Activated naive CD4-positive, alpha-beta T cell treated with anti-CD3 and anti-CD28 coated beads, Interleukin-2, amount 50 U/mL, for 16 hours (primary cell): ENCODE measurements around the gene ASS1.

Source experiments
- DNase-seq: peaks from one replicate; pipeline ENCODE4 v3.0.0-alpha.2; 2020

Gene ASS1

DNA sequence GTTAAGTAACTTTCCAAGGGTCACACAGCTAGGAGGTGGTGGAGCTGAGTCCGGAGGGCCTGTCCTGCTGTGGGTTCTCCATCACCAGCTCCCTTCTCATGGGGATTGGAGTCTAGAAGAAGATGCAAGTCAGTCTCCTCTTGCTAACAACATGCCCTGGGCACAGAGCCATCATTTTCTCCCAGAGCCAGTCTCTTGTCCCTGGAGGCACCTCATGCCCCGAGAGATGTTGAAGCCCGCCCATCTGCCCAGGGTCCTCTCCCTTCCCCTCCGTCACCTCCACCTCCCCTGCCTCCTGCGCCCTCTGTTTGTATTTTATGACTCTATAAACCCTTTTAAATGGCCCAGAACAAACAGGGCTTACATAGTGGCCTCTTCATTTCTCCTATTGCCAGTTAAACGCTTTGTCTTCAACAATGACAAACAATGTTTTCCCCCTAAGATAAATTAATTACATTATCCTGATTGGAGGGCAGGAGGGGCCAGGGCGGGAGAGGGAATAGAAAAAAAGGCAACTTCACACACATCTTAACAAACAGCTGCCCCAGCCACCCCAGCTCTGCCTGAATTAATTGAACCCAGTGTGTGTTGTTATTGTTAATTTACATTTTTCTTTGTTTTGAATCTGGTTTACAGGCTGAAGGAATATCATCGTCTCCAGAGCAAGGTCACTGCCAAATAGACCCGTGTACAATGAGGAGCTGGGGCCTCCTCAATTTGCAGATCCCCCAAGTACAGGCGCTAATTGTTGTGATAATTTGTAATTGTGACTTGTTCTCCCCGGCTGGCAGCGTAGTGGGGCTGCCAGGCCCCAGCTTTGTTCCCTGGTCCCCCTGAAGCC, 55.8 kb downstream of the ASS1 start:
- no peak for DNase-seq

DNA sequence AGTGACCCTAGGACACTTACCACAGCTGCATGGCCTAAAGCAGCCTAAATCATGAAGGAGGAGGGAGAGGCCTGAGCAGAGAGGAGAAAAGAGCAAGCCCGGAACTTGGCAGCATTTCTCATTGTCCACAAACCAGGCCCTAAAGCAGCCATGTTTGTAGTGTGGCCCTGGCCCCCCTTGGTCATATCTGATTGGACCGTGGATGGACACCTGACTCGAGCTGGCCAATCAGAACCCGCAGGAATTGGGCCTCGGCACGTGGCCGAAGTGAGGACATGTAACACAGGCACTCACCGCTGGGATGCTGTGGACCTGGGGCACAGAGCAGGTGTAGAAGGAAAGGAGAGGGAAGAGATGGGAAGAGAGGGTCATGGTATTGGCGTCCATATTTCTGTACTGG, 56.9 kb downstream of the ASS1 start:
- no peak for DNase-seq

DNA sequence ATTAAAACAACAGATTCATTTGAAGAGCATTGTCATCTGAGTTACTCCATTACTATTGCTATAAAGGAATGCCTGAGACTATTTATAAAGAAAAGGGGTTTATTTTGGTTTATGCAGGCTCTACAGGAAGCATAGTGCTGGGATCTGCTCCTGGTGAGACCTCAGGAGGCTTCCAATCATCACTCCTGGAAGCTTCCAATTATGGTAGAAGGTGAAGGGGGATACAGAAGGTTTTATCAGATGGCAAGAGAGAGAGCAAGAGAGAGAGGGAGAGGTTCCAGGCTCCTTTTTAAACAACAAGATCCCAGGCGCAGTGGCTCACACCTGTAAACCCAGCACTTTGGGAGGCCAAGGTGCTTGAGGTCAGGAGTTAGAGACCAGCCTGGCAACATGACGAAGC, 63.5 kb downstream of the ASS1 start:
- DNase-seq = no peak

DNA sequence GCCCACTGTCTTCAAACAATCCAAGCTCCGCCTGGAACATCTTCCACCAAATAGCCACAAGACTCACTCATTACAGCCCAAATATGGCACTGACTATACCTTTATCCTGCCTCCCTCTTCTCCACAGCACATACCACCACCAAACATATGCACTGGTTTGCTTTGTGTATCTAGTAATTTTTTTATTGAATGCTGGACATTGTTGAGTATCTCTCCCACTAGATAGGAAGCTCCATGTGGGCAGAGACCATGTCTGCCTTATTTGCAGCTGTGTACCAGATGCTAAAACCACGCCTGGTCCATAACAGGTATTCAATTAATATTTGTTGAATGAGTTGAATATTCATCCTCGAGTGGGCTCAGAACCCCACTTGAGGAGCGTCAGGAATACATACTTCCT, 67.4 kb downstream of the ASS1 start:
- DNase-seq = no peak

DNA sequence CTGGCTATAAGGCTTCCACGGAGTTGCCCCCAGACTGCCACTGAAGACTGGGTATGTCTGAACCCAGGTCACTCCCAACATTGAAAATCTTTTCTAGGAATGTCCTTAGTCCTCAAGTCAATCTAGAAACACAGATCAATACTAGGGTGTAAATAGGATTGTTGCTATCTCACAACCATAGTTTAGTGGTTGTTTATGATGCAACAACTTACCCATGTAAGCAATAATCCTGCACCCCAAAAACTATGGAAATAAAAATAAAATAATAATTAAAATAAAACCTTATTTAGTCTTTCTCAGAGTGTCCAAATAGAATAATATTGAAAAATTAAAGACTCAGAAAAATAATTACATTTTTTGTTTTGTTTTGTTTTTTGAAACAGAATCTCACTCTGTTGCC, 68.3 kb downstream of the ASS1 start:
- DNase-seq = no peak

DNA sequence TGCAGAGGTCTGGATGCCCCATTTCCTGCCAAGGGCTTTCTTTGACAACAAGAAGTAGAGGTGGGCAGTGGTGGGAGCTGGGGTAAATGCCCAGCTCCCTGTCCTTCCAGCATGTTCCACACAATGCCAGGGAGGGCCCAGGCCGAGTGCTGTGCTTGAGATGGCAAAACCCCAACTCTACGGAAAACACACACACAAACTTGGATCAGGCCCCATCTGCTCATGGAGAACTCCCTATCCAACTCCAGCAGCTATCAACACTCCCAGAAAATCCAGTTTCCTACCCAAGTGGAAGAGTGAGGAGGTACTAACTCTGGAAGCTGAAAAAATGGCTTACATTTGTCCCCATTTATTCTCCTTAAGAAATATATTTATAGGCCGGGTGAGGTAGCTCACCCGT, 73.5 kb downstream of the ASS1 start:
- DNase-seq = no peak

DNA sequence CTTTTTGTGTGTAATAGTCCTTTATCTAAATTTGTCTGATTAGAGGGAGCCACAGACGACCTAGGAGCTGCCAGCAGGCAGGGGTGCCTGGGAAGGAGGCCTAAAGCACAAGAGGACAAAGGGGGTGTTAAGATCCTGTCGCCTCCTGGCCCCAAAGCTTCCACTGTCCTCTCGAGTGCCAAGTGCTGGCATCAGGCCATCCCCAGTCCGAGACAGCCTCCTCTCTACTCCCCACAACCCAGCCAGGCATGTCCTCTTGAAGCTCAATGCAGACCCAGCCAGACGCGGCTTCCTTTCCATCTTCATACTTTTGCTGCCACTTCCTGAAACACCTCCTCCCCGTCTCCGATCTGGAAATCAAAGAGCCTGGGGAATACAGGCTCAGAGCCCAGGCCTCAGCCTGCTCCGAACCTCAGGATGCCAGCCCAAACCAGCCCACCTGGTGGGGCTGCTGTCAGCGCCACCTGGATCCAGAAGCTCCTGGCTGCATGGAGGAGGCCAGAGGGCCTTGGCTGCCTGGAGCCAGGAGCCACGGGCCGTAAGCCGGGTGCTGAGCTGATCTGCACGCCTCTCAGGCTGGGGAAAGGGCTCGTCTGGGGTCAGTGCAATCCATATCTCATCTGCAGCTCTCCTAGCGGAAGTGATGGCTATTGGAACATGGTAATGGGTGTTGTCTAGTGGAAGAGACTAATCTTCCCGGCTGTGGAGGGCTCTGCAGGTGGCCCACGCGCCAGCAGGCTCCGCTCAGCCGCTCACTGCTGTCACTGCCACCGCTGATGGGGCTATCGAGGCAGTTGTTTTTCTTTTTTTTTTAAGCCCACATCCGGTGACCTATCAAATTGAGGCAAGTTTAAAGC, 74.4 kb downstream of the ASS1 start:
- DNase-seq = no peak

DNA sequence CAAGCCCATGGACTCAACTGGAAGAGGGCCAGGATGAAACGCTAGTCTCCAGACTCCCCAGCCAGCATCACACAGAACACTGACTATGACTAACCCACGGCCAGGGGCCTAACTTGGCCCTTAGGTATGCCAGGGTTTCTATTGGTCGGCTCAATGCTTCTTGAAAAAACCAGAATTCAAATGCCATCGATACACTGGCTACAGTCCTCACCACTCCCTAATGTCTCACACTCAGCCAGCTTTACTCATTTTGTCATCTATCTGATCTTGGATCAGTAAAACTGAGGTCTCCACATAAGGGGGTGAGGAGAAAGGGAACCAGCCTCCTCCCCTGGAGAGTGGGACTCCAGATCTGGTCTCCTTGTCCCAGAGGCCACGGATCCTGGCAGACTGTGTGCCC, 75.2 kb downstream of the ASS1 start:
- DNase-seq = no peak

DNA sequence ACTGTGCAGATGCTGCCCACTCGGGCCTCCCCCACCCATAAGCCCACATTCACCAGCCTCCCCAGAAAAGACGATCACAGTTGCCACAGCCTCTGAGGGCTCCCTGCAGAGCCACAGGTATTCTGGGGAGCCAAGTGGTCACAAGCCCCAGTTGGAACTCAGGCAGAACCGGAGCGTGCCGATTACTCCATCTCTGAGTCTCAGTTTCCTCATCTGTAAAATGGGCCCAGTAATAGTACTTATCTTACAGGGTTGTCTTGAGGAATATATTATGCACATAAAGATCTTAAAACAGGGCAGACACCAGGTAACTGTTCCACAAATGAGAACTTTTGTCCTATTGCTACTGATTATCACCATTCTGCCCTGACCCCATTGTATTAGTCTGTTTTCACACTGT, 77.0 kb downstream of the ASS1 start:
- DNase-seq = no peak

DNA sequence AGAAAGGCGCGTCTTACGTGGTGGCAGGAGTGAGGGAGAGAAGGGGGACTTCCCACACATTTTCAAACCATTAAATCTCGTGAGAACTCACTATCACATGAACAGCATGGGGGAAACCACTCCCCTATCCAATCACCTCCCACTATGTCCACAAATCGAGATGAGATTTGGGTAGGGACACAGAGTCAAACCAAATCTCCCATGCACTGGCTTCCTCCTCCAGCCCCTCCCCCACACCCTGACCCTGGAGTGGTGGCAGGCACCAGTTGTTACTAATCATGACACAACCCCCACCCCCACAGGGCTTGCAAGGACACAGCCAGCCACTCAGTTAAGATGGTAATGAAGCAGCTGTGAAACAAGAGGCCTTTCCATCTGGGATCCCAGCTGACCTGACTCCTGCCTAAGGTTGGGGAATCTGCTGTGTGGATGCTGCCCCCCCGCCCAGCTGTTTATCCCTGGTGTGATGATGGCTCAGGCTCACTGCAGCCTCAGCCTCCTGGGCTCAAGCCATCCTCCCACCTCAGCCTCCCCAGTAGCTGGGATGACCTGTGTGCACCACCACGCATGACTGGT, 77.6 kb downstream of the ASS1 start:
- no peak for DNase-seq

DNA sequence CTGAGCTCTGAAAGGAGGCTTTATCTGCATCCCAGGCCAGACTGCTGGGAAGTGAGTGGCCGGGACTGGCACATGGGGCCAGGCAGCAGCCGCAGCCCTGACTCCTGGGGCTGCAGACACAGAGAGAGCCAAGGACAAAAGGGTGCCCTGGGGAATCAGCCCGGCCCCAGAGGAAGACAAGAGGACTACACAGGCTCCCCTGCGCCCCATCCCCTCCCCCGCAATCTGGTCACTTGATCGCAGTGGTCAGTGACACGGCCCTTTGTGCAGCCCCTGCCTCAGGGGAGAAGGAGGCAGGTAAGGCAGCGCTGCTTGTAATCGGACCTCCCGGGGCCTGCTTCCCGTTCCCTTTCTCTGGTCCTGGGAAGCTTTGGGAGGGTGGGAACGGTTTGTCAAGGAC, 79.2 kb downstream of the ASS1 start:
- DNase-seq = no peak

DNA sequence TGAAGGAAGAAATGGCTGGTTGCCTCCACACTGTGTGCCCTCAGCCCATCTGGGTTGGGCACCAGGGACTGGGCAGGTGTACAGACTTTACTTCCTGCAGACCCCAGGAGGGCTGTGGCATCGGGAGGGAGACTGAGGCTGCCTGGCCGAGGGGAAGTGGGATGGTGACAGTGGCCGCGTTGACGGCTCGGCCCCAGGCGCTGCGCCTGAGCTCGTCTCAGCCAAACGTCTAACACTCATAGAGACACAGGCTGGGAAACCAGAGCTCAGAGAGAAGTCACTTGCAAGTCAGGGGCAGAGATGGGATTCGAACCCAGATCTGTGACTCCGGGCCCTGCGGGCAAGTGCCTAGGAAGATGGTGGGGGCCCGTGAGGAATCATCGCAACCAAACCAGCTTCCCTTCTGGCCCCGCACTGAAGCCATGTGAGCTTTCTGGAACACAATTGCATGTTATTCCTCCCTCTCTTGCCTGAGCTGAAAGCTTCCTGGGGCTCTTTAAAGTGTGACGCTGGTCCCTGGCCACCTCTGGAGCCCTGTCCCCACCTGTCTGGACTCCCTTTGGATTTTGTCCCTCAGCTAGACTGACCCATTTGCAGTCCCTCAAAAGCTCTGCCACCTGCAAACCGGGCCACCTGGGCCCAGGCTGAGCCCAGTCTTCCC, 81.6 kb downstream of the ASS1 start:
- no peak for DNase-seq

DNA sequence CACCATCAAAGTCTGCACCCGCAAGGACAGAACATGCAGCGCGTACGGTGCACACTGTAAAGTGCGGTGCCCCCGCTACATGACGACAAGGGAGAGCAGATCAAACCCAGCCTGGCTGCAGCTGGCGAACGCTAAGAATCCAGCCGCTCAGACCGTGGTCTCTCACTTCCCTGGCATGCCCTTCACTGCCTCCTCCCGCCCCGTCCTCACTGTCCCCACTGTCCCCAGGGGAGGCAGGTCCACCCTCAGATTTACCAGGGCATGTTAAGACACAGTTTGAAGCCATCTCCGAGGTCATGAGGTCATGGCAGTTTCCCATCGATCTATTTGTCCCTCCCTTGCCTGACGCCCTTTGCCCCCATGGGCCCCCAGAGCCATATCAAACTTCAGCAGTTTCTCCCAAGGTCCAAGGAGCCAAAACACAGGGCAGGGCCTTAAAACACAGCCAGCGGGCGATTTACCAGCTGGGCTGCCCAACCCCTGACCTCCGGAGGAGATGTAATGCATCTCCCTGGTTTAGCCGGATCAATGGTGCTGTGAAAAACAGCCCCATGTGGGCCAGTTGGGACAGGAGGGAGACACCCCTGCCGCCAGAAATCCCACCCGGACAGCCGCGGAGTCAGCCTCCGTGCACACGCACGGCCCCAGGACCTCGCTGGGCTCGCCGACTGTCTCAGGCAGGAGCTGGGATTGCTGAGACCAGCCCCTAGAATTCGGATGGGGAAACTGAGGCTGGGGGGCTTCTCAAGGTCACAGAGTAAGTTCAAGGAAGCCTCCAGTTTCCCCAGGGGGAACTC, 82.3 kb downstream of the ASS1 start:
- DNase-seq = no peak

DNA sequence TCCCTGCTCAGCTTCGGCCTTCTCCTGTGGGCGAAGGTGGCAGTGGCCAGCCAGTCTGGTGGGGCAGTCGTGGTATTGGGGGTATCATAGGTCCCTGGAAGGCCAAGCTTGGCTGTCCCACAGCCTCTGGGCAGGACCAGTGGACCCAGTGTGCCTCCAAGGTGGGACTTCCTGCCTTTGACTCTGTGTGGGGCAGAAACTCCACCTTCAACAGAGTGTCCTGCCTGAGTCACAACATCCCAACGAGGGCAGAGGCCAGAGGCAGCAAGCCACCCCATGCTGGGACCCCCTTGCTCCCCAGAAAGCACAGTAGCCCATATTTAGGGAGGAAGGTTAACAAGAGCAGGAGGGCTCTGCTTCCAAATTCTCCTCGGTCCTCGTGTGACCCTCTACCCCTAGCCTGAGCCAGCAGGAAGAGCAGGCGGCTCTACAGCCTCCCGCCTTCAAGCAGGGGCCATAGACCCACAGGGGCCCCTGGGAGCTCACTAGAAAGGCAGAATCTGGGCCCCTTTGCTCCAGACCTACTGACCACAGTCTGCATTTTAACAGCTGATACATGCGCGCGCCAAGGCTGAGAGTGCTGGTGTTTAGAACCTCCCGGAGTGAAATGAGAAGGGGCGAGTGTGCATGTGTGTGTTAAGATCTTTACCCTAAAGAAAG, 83.0 kb downstream of the ASS1 start:
- no peak for DNase-seq

DNA sequence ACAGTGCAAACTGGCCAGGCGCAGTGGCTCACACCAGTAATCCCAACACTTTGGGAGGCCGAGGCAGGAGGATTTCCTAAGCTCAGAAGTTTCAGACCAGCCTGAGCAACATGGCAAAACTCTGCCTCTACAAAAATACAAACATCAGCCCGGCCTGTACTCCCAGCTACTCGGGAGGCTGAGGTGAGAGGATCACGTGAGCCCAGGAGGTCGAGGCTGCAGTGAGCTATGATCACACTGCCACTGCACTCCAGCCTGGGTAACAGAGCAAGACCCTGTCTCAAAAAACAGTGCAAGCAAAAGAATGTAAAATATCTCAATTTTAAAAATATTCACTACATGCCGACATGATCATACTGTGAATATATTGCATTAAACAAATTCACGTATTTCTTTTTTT, 83.9 kb downstream of the ASS1 start:
- no peak for DNase-seq

DNA sequence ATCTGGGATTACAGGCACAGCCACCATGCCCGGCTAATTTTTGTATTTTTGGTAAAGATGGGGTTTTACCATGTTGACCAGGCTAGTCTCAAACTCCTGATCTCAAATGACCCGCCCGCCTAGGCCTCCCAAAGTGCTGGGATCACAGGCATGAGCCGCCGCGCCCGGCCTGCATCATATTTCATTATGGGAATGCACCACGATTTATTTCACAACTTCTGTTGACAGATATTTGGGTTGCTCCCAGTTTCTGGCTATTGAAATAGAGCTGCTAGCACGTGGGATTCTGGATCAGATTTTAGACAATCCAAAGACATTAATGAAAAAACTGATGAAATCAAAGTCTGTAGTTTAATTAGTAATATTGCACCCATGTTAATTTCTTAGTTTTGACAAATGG, 86.2 kb downstream of the ASS1 start:
- no peak for DNase-seq

DNA sequence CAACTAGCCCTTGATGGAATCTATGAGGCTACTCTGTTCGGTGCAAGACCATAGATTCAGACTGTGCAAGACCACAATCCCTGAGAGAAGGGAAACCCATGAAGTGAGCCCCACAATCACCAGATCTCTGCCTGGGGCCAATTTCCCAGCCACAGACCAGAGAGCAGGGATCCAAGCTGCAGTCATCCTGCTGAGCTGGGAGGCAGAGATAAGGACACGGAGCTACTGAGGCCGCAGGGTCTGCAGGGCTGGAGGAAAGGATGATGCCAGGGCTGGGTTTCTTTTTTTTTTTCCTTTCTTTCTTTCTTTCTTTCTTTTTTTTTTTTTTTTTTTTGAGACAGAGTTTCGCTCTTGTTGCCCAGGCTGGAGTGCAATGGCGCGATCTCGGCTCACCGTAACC, 86.9 kb downstream of the ASS1 start:
- no peak for DNase-seq

DNA sequence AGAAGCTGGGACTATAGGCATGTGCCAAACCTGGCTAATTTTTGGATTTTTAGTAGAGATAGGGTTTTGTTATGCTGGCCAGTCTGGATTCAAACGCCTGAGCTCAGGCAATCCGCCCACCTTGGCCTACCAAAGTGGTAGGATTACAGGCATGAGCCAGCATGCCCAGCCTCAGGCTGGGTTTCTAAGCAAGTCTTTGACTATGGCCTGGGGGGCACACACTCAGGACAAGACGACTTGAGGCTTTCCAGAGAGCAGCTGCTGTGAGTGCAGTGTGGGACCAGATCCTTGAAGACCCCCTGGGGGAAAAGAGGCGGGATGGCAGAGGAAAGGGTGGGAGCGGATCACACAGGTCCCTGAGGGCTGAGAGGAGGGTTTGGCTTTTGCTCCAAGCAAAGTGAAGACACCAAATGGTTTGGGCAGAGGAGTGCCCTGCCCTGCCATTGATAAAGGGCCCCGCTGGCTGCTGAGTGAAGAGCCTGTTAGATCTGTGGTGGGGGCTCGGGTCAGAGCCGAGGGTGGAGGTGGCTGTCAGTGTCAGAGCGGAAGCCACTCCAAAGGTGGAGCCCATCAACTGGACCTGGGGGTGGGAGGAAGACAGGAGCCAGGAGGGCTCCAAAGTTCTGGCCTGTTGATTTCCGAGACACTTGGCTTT, 87.8 kb downstream of the ASS1 start:
- DNase-seq = no peak

DNA sequence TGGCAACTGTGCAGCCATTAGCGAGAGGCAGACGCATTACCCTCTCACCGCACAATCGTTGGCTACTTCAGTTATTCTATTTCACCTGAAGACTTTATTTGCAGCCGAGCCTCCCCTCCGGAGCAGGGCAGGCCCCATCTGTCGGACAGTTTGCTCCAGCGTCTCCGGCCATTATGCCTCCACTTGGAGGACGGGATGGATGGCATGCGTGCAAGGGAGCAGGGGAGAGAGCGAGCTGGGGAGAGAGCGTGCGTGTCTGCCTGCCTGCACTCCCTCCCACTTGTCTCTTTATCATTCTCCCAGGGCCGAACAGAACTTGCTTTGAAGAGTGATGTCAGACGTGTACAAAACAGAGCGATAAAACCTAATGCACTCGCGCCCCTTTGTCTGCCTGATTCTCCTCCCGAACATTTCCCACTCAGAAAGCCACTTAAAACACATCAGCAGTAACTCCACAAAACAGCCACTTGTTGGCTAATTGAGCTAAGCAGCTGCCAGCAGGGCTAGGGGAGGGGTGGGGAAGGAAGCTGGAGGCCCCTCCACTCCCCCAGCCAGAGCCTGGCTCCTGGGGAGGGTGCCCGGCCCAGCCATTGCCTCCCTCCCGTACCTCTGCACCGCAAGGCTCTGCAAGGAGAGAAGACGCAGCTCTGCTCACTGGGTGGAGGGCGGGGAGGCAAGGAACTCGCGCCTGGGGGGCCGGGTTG, 91.2 kb downstream of the ASS1 start:
- DNase-seq = no peak

DNA sequence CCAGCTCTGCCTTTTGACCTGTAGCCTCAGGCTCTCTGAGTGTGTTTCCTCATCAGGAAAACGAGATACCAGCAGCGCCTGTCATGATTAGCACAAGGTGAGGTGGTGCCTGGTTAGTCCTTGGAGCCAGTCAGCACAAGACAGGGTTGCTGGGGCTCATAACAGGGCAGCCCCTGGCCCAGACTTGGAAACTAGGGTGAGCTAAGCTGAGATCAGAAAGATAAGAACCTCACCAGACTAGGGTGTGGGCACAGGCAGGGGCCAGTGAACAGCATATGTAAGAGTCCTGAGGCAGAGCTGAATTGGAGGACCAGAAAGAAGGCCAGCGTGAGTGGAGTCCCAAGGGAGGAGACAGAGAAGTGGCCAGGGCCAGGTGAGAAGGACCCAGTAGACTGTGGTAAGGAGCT, 91.9 kb downstream of the ASS1 start:
- DNase-seq = no peak
